Measurements from ENCODE around the gene ZC3H18.

Gene ZC3H18

GRCh38 chr16:88595921-88596320 is 25.7 kb downstream of the ZC3H18 start:
- H3K4me3 ChIP-seq (replicated peaks; ENCODE audit: insufficient read depth, low read length), result no peak overlapping the region
- no peak overlapping the region for H3K27ac ChIP-seq (replicated peaks)
- no peaks in the 10 kb centered on the region for H3K27me3 ChIP-seq (ENCODE audit: insufficient read depth, poor library complexity, severe bottlenecking)
- TF ChIP-seq GABPA (IDR thresholded peaks at IDR 0.05; ENCODE audit: low read depth) (no peak), CTCF (IDR thresholded peaks at IDR 0.05; ENCODE audit: insufficient read depth, low read length) (no peak), POLR2AphosphoS5 (IDR thresholded peaks at IDR 0.05; ENCODE audit: low read depth) (no peak), SPI1 (IDR thresholded peaks at IDR 0.05; ENCODE audit: borderline replicate concordance, low read depth) (no peak)
- TF ChIP-seq, protein P1, sequence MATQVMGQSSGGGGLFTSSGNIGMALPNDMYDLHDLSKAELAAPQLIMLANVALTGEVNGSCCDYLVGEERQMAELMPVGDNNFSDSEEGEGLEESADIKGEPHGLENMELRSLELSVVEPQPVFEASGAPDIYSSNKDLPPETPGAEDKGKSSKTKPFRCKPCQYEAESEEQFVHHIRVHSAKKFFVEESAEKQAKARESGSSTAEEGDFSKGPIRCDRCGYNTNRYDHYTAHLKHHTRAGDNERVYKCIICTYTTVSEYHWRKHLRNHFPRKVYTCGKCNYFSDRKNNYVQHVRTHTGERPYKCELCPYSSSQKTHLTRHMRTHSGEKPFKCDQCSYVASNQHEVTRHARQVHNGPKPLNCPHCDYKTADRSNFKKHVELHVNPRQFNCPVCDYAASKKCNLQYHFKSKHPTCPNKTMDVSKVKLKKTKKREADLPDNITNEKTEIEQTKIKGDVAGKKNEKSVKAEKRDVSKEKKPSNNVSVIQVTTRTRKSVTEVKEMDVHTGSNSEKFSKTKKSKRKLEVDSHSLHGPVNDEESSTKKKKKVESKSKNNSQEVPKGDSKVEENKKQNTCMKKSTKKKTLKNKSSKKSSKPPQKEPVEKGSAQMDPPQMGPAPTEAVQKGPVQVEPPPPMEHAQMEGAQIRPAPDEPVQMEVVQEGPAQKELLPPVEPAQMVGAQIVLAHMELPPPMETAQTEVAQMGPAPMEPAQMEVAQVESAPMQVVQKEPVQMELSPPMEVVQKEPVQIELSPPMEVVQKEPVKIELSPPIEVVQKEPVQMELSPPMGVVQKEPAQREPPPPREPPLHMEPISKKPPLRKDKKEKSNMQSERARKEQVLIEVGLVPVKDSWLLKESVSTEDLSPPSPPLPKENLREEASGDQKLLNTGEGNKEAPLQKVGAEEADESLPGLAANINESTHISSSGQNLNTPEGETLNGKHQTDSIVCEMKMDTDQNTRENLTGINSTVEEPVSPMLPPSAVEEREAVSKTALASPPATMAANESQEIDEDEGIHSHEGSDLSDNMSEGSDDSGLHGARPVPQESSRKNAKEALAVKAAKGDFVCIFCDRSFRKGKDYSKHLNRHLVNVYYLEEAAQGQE (IDR thresholded peaks at IDR 0.05; ENCODE audit: insufficient replicate concordance, low read depth), result no peak
- DNase-seq (ENCODE audit: low read depth in 1 of 2, low spot score in 1 of 2), result no peak

- Histone ChIP-seq H3K27ac (replicated peaks) (no peak overlapping the region), H3K4me3 (replicated peaks; ENCODE audit: insufficient read depth, low read length) (no peak overlapping the region), H3K27me3 (ENCODE audit: insufficient read depth, poor library complexity, severe bottlenecking) (no peaks in the 10 kb centered on the region)
- no peak for TF ChIP-seq CTCF (IDR thresholded peaks at IDR 0.05; ENCODE audit: insufficient read depth, low read length)
- TF ChIP-seq, protein P1 (IDR thresholded peaks at IDR 0.05; ENCODE audit: insufficient replicate concordance, low read depth), result no peak
- TF ChIP-seq POLR2AphosphoS5 (IDR thresholded peaks at IDR 0.05; ENCODE audit: low read depth), result no peak
- no peak for TF ChIP-seq SPI1 (IDR thresholded peaks at IDR 0.05; ENCODE audit: borderline replicate concordance, low read depth)
- no peak for TF ChIP-seq GABPA (IDR thresholded peaks at IDR 0.05; ENCODE audit: low read depth)
- DNase-seq (ENCODE audit: low read depth in 1 of 2, low spot score in 1 of 2), result no peak
Measured at GRCh38 chr16:88596483-88596882, 26.3 kb downstream of the ZC3H18 start.

DNA sequence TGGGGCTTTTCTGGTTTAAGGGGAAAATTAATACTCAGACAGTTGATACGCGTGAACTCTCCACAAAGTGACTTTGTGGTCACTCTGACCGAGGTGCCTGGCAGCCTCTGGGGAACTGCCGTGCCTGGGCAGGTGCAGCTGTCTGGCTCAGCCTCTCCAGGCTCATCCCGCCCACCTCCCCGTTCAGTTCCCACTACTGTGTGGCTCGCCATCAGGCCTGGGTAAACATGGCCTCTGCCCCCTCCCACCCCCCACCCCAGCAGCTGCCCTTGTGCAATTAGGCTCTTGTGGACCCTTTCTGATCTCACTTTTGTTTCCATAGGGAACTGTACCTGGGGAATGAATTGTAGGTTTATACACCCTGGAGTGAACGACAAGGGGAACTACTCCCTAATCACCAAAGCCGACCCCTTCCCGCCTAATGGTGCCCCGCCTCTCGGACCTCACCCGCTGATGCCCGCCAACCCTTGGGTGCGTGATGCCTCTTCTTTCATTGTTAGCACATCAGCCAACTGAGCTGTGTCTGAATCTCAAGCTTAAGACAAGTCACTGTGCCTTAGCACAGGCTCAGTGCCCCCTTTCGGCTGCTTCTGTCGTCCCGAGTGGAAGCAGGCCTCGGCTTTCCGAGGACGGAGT is 27.8 kb downstream of the ZC3H18 start:
- Histone ChIP-seq H3K27me3 (ENCODE audit: insufficient read depth, poor library complexity, severe bottlenecking) (no peaks in the 10 kb centered on the region), H3K4me3 (replicated peaks; ENCODE audit: insufficient read depth, low read length) (no peak overlapping the region), H3K27ac (replicated peaks) (no peak overlapping the region)
- TF ChIP-seq GABPA (IDR thresholded peaks at IDR 0.05; ENCODE audit: low read depth), result no peak
- no peak for TF ChIP-seq SPI1 (IDR thresholded peaks at IDR 0.05; ENCODE audit: borderline replicate concordance, low read depth)
- TF ChIP-seq POLR2AphosphoS5 (IDR thresholded peaks at IDR 0.05; ENCODE audit: low read depth), result no peak
- TF ChIP-seq, protein P1 (IDR thresholded peaks at IDR 0.05; ENCODE audit: insufficient replicate concordance, low read depth), result no peak
- no peak for TF ChIP-seq CTCF (IDR thresholded peaks at IDR 0.05; ENCODE audit: insufficient read depth, low read length)
- peak in 1 of 2 experiments; percentile 6 for DNase-seq (ENCODE audit: low read depth in 1 of 2, low spot score in 1 of 2)

Data from HL-60 (cell line).